H9 (cell line): ENCODE data around the gene GIPC3. TPM values are rescaled to one million over a fixed set of nuclear protein-coding genes. Genes with fewer than 3 reads are reported as not detected.
A peak's percentile ranks its signal among the peaks of the same experiment; 100 is the strongest.

Source experiments
- DNase-seq: peaks from one replicate; pipeline ENCODE4 v3.0.0-alpha.2; 2017
- H2AFZ ChIP-seq: one replicate; pipeline ENCODE4 v1.6.1; 2013; ENCODE audit warnings: mild to moderate bottlenecking, low read length, control low read depth, moderate library complexity
- H2AK5ac ChIP-seq: 2 replicates; pipeline ENCODE4 v1.6.1; 2013; ENCODE audit warnings: low read length, control low read depth, mixed read lengths; ENCODE audit not compliant: insufficient read length
- H2BK120ac ChIP-seq: one replicate; pipeline ENCODE4 v1.6.1; 2013; ENCODE audit warnings: low read depth, mild to moderate bottlenecking, low read length, control low read depth, inconsistent platforms; ENCODE audit not compliant: poor library complexity, severe bottlenecking
- H2BK12ac ChIP-seq: 2 replicates; pipeline ENCODE4 v1.6.1; 2013; ENCODE audit warnings: low read length, control low read depth, mixed read lengths, low read depth; ENCODE audit not compliant: insufficient read length
- H2BK15ac ChIP-seq: 2 replicates; pipeline ENCODE4 v1.6.1; 2013; ENCODE audit warnings: low read depth, low read length, control low read depth
- H2BK20ac ChIP-seq: one replicate; pipeline ENCODE4 v1.6.1; 2013; ENCODE audit warnings: low read depth, mild to moderate bottlenecking, low read length, control low read depth, inconsistent platforms; ENCODE audit not compliant: poor library complexity, severe bottlenecking
- H2BK5ac ChIP-seq: 2 replicates; pipeline ENCODE4 v1.6.1; 2013; ENCODE audit warnings: low read length, control low read depth, mixed read lengths; ENCODE audit not compliant: insufficient read length
- H3K14ac ChIP-seq: 2 replicates; pipeline ENCODE4 v1.6.1; 2013; ENCODE audit warnings: low read length, control low read depth; ENCODE audit not compliant: insufficient read depth
- H3K18ac ChIP-seq: 2 replicates; pipeline ENCODE4 v1.6.1; 2013; ENCODE audit warnings: low read depth, mild to moderate bottlenecking, mixed read lengths, low read length, control low read depth; ENCODE audit not compliant: insufficient read length
- H3K23ac ChIP-seq: 2 replicates; pipeline ENCODE4 v1.6.1; 2013; ENCODE audit warnings: low read length, control low read depth, mixed read lengths, low read depth; ENCODE audit not compliant: insufficient read length
- H3K23me2 ChIP-seq: 2 replicates; pipeline ENCODE4 v1.6.1; 2013; ENCODE audit warnings: low read depth, mild to moderate bottlenecking, mixed read lengths, low read length, control low read depth; ENCODE audit not compliant: insufficient read length, poor library complexity, severe bottlenecking
- H3K27ac ChIP-seq: 2 replicates; pipeline ENCODE4 v1.5.1; 2013; ENCODE audit warnings: low read length, control low read depth, mixed read lengths, low read depth; ENCODE audit not compliant: insufficient read length
- H3K27me3 ChIP-seq: 2 replicates; pipeline ENCODE4 v1.6.1; 2013; ENCODE audit warnings: low read length, control low read depth, inconsistent platforms; ENCODE audit not compliant: insufficient read depth
- H3K4ac ChIP-seq: 2 replicates; pipeline ENCODE4 v1.6.1; 2013; ENCODE audit warnings: low read depth, mild to moderate bottlenecking, control low read depth, inconsistent platforms, low read length, moderate library complexity
- H3K4me1 ChIP-seq: 2 replicates; pipeline ENCODE4 v1.6.1; 2013; ENCODE audit warnings: low read length, control low read depth, inconsistent platforms; ENCODE audit not compliant: insufficient read depth
- H3K4me2 ChIP-seq: 2 replicates; pipeline ENCODE4 v1.6.1; 2013; ENCODE audit warnings: low read length, control low read depth, mixed read lengths; ENCODE audit not compliant: insufficient read length, insufficient read depth
- H3K56ac ChIP-seq: 2 replicates; pipeline ENCODE4 v1.6.1; 2013; ENCODE audit warnings: low read depth, mild to moderate bottlenecking, mixed read lengths, low read length, control low read depth; ENCODE audit not compliant: insufficient read length
- H3K79me1 ChIP-seq: 2 replicates; pipeline ENCODE4 v1.6.1; 2013; ENCODE audit warnings: low read depth, mild to moderate bottlenecking, moderate library complexity, low read length, control low read depth, inconsistent platforms; ENCODE audit not compliant: insufficient read depth, poor library complexity, severe bottlenecking
- H3K79me2 ChIP-seq: 2 replicates; pipeline ENCODE4 v1.6.1; 2013; ENCODE audit warnings: low read length, control low read depth, inconsistent platforms; ENCODE audit not compliant: insufficient read depth
- H3K9ac ChIP-seq: 2 replicates; pipeline ENCODE4 v1.6.1; 2013; ENCODE audit warnings: low read length, control low read depth, mixed read lengths; ENCODE audit not compliant: insufficient read length; ENCODE audit errors: extremely low read depth
- H3K9me3 ChIP-seq: one replicate; pipeline ENCODE4 v1.6.1; 2013; ENCODE audit warnings: low read depth, low read length, inconsistent platforms; ENCODE audit not compliant: control insufficient read depth
- H3T11ph ChIP-seq: one replicate; pipeline ENCODE4 v1.6.1; 2013; ENCODE audit warnings: mild to moderate bottlenecking, low read length, control low read depth, inconsistent platforms
- H4K20me1 ChIP-seq: one replicate; pipeline ENCODE4 v1.6.1; 2013; ENCODE audit not compliant: control insufficient read depth, insufficient read length, insufficient read depth
- H4K5ac ChIP-seq: 2 replicates; pipeline ENCODE4 v1.6.1; 2013; ENCODE audit warnings: low read depth, mild to moderate bottlenecking, mixed read lengths, low read length, control low read depth; ENCODE audit not compliant: insufficient read length
- H4K8ac ChIP-seq: replicated peaks from 2 replicates; pipeline ENCODE4 v1.6.1; 2013; ENCODE audit warnings: low read length, control low read depth, mixed read lengths, low read depth; ENCODE audit not compliant: insufficient read length
- H4K91ac ChIP-seq: 2 replicates; pipeline ENCODE4 v1.6.1; 2013; ENCODE audit warnings: low read depth, mild to moderate bottlenecking, moderate library complexity, mixed read lengths, low read length, control low read depth; ENCODE audit not compliant: insufficient read length
- H3K27ac Mint-ChIP-seq, 3 experiments: 2 replicates in 2 of 3; 3 replicates in 1 of 3; pipeline ENCODE4 v1.8.0; 2020 to 2021; ENCODE audit warnings: mixed read lengths in 3 of 3, mild to moderate bottlenecking in 1 of 3, moderate library complexity in 1 of 3
- H3K27me3 Mint-ChIP-seq: 2 replicates; pipeline ENCODE4 v1.8.0; 2021; ENCODE audit warnings: low read depth, mild to moderate bottlenecking, moderate library complexity, mixed read lengths
- H3K36me3 Mint-ChIP-seq, 3 experiments: 2 replicates in 2 of 3; 3 replicates in 1 of 3; pipeline ENCODE4 v1.8.0; 2020 to 2021; ENCODE audit warnings: low read depth in 3 of 3, mixed read lengths in 3 of 3; ENCODE audit not compliant: insufficient read depth in 1 of 3
- H3K4me1 Mint-ChIP-seq, 2 experiments: 2 replicates each; pipeline ENCODE4 v1.8.0; 2020; ENCODE audit warnings: mixed read lengths in 2 of 2
- H3K4me3 Mint-ChIP-seq, 2 experiments: 2 replicates in 1 of 2; 3 replicates in 1 of 2; pipeline ENCODE4 v1.8.0; 2020 to 2021; ENCODE audit warnings: mild to moderate bottlenecking in 2 of 2, mixed read lengths in 2 of 2, moderate library complexity in 1 of 2
- H3K9me3 Mint-ChIP-seq, 2 experiments: 2 replicates in 1 of 2; 3 replicates in 1 of 2; pipeline ENCODE4 v1.8.0; 2020; ENCODE audit warnings: mild to moderate bottlenecking in 2 of 2, mixed read lengths in 2 of 2, moderate library complexity in 1 of 2
- WGBS: extraction: QIAGEN DNeasy Blood & Tissue Kit; methylation state at CpG from one replicate; pipeline ENCODE4 v1.1.7; 2013; ENCODE audit warnings: missing lambda C conversion rate, low lambda C conversion rate, mixed read lengths; ENCODE audit not compliant: insufficient read length; ENCODE audit errors: extremely low coverage; 5-methylcytosine and 5-hydroxymethylcytosine counted together
- total RNA-seq: library from RNA; stranded (reverse); gene quantifications from 2 replicates; pipeline ENCODE4 v1.2.1, GENCODE V29; 2021
- TF ChIP-seq, protein P1 (sequence below): fragments of 200-600 bp; sonication (generic); conservative IDR thresholded peaks from 3 replicates; pipeline ENCODE4 v1.8.0; 2021; ENCODE audit warnings: antibody characterized with exemption, mild to moderate bottlenecking

GIPC3 gene
- total RNA-seq, 1 experiment from 2014 or later, result 1.6 TPM

DNA sequence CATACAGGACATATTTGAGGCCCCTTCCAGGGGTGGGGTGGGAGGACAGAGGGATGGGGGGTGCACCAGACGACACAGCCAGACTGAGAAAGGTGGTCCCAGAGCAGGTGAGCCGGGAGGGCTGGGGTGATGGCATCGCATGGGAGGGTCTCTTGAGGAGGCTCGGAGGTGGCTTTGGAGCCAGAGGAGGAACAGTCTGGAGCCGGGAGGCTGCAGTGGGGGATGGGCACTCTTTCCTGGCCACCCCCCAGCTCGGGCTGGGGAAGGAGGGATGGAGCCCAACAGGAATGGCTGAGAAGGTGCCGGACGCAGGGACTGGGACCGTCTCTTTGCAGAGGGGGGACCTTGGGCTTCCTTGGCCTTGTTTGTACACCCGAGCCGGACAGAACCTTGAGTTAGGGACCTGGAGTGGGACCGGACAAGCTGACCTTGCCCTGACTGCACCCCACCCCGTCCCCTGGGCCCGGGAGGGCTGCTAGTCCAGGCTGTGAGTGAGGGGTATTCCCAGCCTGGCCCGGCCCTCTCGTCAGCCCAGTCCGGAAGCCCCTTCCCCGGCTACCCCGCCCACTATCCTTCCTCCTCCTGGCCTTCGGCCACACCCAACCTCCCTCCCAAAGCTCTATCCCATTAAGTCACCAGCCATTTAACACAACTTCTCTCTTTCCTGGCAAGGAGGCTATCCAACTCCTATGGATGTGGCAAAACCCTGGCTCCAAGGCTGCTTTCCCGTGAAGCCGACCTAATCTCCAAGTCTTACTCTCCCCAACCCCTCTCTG is 22.2 kb downstream of the GIPC3 start:
- Mint-ChIP-seq H3K4me3 (peak overlapping the region; percentile 58 to 79), H3K4me1 (peaks cover 12% of the 10 kb centered on the region in 2 experiments), H3K27me3 (peaks cover 4% of the 10 kb centered on the region), H3K36me3 (peaks cover 7 to 12% (median 7%) of the 10 kb centered on the region in 3 experiments; a peak in 6 of 7 replicates), H3K9me3 (peaks cover 0 to 4% of the 10 kb centered on the region in 2 experiments; a peak in 1 of 5 replicates), H3K27ac (peak overlapping the region in 1 of 3 experiments; percentile 84; a peak in 2 of 7 replicates)
- Histone ChIP-seq H4K8ac (no peak overlapping the region), H3K56ac (no peak overlapping the region), H3K4ac (no peak overlapping the region), H3K79me1 (no peaks in the 10 kb centered on the region), H3K23ac (no peak overlapping the region), H2BK12ac (no peak overlapping the region), H2BK20ac (no peak overlapping the region), H3T11ph (no peak overlapping the region), H3K27ac (no peak overlapping the region), H3K9me3 (no peaks in the 10 kb centered on the region), H4K20me1 (no peaks in the 10 kb centered on the region), H4K5ac (no peak overlapping the region), H2AK5ac (no peak overlapping the region), H2BK120ac (no peak overlapping the region), H3K9ac (no peak overlapping the region), H2AFZ (no peak overlapping the region), H3K4me2 (peak overlapping the region; percentile 56), H2BK15ac (no peak overlapping the region), H4K91ac (no peak overlapping the region), H3K4me1 (no peaks in the 10 kb centered on the region; the same call in 1 of the 2 replicates), H3K14ac (no peak overlapping the region), H2BK5ac (no peak overlapping the region), H3K18ac (no peak overlapping the region), H3K79me2 (no peaks in the 10 kb centered on the region), H3K27me3 (peaks cover 5% of the 10 kb centered on the region; the same call in 1 of the 2 replicates), H3K23me2 (peaks cover 2% of the 10 kb centered on the region)
- peak; percentile 86 for DNase-seq
- TF ChIP-seq, protein P1, sequence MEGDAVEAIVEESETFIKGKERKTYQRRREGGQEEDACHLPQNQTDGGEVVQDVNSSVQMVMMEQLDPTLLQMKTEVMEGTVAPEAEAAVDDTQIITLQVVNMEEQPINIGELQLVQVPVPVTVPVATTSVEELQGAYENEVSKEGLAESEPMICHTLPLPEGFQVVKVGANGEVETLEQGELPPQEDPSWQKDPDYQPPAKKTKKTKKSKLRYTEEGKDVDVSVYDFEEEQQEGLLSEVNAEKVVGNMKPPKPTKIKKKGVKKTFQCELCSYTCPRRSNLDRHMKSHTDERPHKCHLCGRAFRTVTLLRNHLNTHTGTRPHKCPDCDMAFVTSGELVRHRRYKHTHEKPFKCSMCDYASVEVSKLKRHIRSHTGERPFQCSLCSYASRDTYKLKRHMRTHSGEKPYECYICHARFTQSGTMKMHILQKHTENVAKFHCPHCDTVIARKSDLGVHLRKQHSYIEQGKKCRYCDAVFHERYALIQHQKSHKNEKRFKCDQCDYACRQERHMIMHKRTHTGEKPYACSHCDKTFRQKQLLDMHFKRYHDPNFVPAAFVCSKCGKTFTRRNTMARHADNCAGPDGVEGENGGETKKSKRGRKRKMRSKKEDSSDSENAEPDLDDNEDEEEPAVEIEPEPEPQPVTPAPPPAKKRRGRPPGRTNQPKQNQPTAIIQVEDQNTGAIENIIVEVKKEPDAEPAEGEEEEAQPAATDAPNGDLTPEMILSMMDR, result no peak
- WGBS, result no CpG with 5 or more reads among the region's 22 CpGs
